Right ventricle myocardium inferior (tissue), 1 donor: ENCODE data around the gene CAMTA1. TPM values are rescaled to one million over a fixed set of nuclear protein-coding genes. Genes with fewer than 3 reads are reported as not detected.

Experiments
- ATAC-seq: fragments of 200-7000 bp; cut with Tn5 transposase; one replicate; pipeline ENCODE4 v1.9.1; 2020; ENCODE audit warnings: mild to moderate bottlenecking, moderate library complexity
- DNase-seq: peaks from one replicate; pipeline ENCODE4 v3.0.0; 2021; ENCODE audit errors: missing footprints
- intact Hi-C: fragments of 100-400 bp; cut with DNase I; formaldehyde crosslinking; loops from one replicate; pipeline ENCODE4 v1.11.0; 2022
- total RNA-seq: library from RNA; stranded (reverse); fragmentation: NEBNext Ultra II Directional; extraction: Animal tissue kit (Norgen Biotek cat#: 25700); gene quantifications from one replicate; pipeline ENCODE4 v1.2.1, GENCODE V29; 2021
- donor health status: DM: no; HTN: yes; CAD: no; lungs with severe emphysema.

The CAMTA1 gene
- total RNA-seq, 1 donor from 2014 or later: 159 TPM

DNA sequence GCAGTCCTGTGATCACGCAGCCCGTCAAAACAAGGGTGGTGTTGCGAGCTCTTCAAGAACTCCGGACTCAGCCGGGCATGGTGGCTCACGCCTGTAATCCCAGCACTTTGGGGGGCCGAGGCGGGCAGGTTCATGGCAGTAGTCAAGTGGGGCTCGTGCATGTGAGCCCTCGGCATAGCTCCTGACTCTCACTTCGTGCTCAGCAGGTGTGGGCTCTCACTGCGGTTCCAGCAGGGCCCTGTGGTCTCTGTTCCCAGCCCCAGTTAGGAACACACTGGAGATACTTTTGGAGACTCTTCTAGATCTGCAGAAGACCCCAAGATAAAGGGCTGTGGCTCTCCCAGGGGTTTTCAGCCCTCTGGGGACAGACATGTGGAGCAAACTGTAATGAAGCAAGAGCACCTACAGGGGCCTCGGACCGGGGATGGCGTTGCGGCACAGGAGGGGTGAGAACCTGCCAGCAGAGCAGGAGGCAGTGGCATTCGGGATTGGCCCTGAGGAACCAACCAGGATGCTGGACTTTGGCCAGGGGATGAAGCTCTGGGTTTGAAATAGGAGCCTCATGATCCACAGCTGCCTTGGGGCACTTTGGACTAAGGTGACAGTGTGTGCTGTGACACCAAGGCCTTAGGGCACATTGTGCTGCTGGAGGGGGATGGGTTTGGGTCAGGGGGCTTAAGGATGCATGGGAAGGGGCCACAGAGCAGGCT lies 443.2 kb downstream of the CAMTA1 start:
- ATAC-seq (no peak), DNase-seq (no peak)
- intact Hi-C loops: no loop called here

DNA sequence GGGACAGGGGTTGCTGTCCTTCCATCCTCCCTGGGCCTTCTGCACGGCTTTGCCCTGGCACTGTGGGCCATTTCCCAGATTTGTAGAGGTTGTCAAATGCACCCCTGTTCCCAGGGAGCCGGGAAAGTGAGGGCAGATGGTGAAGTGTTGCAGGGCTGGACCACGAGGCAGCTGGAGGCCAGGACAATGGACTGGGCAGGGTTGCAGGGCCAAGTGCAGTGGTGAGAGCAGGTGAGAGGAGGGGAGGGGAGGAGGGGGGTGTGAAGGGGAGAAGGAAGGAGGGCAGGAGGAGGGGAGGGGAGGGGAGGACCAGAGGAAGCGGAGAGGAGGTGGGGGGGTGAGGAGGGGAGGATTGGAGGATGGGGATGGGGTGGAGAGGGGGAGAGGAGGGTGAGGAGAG lies 443.9 kb downstream of the CAMTA1 start:
- DNase-seq (no peak), ATAC-seq (no peak)
- intact Hi-C loops: no loop called here

DNA sequence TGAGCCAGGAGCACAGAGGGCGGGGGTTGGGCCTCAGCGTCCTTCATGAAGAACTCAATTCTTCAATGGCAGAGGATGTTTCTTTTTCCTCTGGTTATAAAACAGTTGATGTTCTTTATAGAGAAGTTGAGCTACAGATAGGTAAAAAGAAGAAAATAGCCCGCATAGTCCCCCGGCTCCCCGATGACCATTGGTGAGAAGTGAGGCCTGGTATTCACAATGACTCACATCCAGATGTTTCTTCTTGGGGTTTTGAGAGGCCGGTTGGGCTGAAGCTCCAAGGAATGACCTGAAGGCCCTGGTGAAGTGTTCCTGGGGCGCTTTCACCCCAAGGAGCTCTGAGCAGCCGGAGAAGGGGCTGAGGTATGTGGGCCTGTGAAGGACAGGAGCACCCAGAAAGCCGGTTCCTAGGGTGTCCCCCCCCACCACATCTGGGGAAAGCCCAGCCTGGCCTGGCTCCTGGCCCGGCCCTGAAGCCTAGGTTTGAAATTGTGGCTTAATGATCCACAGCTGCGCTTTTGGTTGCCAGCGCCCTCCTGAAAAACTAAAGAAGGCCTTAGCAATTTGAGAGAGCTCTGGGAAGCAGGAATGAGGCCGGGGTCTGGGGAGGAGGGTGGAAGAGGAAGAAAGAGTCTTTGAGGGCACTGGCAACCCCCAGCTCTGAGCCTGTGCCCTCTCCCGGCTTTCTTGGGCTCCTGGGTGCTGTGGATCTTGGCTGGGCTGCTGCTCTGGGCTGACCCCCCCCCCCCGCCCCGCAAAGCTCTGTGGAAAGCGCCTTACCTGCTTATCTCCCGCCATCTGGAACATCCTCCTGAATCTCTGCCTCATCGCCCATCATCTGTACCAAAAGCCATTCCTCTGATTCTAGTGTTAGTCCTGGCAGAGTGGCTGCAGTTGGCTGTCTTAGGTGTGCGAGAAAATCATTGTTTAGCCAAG lies 444.7 kb downstream of the CAMTA1 start:
- DNase-seq: no peak
- intact Hi-C loops: no loop called here
- no peak for ATAC-seq

DNA sequence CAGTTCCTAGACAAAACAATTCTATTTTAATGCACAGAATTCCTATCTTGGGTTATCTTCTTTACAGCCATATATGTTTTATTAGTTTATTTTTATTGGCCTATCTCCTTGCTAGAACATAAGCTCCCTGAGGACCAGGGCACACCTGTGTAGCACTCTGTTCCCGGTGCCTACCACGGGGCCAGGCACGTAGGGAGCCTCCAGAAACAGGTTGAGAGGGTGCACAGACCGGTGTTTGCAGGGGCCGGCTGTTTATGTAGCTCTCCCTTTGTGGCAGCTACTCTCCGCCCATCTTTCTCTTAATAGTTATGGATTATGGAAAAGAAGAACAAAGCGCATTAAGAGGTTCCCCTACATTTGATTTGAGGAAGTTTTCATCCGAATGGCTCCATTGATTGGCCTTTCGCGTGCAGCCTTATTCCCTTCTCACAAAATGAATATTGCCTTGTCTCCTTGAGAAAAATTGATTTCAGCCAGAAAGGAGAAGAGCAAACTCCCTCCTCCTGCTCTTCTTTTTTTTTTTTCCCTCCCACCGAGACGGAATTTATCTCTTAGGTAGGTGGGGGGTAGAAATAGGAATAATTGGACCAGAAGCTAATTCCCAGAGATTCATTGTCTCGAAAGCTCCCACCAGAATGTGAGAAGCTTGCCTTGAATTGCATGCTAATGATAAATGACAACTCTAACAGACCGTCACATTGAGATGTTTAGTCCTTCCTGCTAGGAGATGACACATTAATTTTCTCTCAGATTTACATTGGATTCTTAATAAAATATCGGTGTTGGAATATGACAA lies 447.4 kb downstream of the CAMTA1 start:
- DNase-seq (no peak), ATAC-seq (no peak)
- intact Hi-C loops: no loop called here

DNA sequence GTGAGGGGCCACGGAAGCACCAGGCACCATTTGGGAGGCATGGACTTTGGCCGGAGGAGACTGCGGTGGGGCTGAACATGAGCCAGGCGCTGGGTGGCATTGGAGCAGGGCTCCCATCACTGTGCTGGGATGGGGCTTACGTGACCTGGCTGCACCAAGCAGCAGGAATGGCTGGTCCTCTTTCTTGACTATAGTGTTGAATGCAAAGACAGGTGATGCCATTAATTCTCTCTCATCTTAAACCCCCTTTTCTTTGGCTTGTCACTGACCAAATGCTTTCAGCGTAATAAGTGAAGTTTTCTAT lies 447.9 kb downstream of the CAMTA1 start:
- ATAC-seq (no peak), DNase-seq (no peak)
- intact Hi-C loops: no loop called here

DNA sequence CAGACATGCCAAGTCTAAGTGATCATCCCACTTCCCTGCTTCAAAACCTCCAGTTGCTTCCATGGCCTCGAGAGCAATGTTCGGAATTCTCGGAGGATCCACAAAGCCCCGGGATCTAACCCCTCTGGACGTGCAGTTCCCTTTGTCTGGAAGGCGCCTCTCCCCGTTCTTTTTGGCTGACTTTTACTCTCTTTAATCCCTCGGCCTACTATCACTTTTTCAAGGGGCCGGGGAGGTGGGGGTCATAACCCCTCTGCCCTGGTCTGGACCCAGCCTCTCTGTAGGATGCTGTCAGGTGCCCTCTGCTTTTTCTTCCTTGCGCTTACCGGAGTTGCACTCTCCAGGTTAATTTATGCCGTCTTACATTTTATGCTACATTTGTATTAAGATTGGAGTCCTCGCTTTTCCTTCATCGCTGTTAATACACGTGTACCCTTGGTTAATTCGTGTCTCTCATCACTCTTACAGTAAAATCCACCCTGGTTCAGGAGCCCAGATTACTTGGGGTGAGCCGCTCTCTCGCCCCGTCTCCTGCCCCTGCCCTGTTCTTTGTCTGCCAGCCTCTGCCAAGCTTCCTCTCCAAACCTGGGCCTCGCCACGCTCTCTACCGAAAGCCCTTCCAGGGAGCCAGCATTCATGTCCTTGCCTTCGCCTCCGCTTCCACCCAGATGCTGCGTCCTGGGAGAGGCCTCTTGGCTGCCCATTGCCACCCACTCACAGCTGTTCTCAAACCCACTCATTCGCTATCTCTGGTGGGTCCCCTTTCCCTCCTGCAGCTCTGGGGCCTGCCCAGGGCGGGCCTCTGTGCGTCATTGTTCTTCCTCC lies 448.6 kb downstream of the CAMTA1 start:
- intact Hi-C loops: no loop called here
- DNase-seq (no peak), ATAC-seq (no peak)

DNA sequence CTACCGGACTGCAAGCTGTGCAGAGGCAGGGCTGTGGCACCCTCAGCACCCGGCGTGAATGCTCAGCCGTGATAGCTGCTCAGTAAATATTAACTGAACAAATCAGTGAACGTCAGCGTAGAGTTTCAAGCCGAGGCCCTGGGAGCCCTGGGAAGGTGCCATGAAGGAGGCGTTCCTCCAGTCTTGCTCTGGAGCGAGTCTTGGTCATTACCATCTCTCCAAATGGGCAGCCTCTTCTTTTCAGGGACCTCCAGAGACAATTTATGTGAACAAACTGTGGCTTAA lies 449.2 kb downstream of the CAMTA1 start:
- DNase-seq: no peak
- intact Hi-C loops: no loop called here
- ATAC-seq: no peak

DNA sequence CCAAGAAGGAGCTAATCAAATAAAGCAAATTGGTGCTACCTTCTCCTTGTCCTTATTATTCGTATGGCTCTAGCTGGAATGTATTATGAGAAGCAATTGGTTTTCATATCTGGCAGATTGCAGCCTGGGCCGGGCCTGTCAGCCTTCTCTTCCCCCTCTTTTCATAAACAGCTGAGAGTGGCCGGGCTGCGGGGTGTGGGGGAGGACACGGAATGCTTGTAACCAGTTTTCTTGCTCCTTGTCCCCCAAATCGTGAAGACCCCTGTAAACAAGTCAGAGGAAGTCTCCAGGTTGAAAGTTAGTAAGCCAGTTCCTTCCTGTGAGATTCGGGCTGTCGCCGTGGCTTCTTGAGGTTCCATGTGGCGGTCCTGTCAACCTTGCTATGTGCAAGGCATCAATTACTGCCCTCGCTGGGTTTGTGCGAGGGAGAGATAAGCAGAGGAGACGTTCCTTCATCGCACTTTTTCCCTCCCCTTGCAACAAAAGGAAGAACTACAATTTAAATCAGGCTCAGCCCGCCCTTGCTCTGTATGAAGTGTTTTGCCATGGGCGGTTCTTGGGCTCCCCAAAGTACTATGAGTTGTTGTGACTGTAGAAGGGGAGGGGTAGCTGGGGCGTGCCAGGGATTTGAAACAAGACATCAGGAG lies 450.7 kb downstream of the CAMTA1 start:
- no peak for DNase-seq
- intact Hi-C loops: no loop called here
- no peak for ATAC-seq

DNA sequence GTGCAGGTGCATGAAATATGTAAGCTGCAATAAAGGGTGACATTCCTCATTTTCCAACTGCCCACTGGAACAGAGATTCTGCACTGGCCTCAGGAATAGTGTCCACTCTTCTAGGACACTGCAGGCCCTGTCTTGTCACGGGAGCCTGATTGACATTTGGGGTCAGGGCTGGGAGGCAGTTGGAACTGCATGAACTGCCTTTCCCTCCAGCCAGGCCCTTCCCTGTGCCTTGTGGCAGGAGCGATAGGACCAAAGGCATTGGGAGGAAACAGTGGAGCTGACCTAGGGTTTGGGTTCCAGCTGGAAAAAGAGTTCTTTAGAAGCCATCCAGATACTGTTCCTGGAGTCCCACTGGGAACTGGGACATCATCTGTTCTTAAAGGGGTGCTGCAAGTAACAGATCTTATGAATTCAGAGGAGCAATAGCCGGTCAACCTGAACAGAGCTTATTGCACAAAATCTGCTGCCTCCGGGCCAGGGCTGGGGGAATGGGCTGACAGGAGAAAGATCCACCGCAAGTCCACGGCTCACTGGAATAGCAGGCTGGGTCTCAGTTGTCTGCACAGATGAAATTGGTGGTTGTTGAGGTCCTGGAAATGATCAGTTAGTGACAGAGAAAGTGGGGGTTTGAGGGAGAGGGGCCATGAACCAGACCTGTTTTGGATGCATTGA lies 451.7 kb downstream of the CAMTA1 start:
- ATAC-seq (no peak), DNase-seq (no peak)
- intact Hi-C loops: no loop called here

DNA sequence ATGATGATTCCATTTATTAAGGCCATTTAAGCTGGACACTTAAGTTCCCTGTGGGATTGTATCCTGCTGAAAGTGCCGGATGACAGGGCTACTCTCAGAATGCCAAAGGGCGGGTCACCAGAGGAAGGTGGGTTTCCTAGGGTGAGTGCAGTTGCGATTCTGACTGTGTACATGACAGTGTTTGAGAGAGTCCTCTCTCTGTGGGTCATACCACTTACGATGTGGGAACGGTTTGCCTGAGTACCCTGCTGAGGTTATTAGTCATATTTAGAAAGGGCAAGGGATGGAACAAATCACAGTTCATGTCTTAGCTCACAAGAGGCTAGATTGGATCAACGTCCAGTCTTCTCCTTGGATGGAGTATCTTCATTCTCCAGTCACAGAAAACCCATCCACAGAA lies 461.9 kb downstream of the CAMTA1 start:
- intact Hi-C loops: no loop called here
- no peak for DNase-seq
- no peak for ATAC-seq

DNA sequence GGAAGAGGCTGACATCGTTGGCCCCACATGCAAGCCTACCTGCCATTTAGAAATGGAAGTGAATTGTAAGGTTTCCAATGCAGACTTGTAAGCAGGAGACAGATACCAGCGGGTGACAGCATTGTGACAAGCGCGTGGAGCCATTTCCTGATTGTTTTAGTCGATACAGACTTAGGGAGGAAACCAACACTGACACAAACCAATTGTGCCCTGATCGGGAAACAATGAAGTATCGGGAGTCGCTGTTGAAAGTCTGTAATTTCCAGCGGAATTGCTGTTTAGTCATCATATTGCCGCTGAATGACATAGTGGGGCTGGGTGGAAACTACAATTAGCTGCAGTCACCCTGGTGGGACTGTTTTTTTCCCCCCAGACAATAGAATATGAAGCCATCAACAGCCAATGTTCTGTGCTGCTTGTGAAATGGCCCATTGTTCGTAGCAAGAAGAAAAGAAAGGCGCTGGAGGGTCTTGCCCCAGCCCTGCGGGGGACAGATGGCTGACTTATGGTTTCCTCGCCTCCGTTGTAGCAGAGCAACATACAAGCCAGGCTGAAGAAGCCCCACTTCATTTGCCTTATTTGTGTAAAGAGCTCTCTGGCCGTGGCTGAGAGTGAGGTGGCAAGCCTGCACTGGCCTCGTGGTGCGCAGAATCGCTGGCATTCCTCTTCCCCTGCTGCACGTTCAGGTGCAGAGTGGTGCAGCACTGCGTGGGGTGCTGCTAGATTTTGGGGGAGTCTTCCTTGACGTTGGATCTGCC lies 462.7 kb downstream of the CAMTA1 start:
- intact Hi-C loops: no loop called here
- ATAC-seq: no peak
- no peak for DNase-seq

DNA sequence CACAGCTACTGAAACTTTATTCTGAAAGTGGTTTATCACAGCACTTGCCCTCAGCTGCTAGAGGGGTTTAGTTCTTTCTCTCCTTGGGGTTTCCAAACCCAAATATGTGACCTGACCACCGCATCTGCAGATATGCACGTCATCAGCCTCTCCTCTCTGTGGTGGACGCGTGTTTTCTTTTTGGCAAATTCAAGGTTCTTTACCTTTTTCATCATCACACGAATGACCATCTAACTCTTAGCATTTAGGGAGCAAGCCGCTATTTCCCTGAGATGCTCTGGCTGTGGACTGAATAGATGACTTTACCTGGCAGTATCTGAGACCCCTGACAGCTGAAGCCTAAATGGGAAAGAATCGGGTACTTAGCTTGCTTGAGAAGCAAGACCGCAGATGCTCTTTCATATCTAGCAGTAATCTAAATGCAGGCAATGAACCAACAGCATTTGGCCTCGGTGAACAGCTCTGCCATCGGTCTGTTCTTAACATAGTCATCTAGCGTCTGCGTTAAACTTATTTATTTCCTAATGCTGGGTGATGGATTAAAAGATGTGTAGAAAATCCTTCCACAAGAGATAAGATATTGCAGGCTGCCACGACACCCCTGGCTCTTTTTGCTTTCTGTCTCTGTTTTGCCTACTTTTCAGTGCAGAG lies 463.4 kb downstream of the CAMTA1 start:
- intact Hi-C loops: no loop called here
- no peak for DNase-seq
- no peak for ATAC-seq

DNA sequence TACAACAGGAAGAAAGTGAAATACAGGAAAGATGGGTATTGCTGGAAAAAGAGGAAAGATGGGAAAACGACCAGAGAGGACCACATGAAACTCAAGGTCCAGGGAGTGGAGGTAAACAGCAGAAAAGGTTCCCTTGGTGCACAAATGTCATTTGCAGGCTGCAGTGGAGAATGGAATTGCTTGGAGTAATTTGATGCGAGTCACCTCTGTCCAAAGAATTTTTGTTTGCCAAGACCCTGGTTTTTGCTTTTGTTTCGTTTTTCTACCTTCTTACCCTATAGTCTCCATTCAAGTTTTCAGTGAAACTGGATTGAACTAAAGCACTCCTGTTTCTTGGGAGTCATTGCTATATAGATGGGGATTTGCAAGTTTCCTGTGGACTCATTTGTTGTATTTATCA lies 464.3 kb downstream of the CAMTA1 start:
- intact Hi-C loops: no loop called here
- no peak for DNase-seq
- ATAC-seq: no peak

DNA sequence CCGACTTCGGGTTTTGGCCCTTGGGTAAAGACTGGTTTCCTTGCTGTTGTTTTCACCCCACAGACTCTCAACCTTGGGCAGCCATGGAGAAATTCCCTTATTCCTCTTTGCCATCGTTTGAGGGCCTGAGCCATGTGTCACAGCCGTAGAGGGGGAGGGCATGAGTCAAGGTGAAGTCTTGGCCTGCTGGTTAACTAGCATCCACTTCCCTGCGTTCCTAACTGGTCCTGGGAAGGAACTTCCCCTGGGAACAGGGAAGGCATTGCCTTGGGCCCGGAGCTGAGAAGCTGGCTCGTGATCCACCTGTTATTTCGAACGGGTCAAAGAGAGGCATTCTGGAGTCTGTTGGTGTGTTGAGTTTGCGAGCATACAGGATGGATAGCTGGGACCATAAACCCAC lies 464.9 kb downstream of the CAMTA1 start:
- ATAC-seq (no peak), DNase-seq (no peak)
- intact Hi-C loops: no loop called here

DNA sequence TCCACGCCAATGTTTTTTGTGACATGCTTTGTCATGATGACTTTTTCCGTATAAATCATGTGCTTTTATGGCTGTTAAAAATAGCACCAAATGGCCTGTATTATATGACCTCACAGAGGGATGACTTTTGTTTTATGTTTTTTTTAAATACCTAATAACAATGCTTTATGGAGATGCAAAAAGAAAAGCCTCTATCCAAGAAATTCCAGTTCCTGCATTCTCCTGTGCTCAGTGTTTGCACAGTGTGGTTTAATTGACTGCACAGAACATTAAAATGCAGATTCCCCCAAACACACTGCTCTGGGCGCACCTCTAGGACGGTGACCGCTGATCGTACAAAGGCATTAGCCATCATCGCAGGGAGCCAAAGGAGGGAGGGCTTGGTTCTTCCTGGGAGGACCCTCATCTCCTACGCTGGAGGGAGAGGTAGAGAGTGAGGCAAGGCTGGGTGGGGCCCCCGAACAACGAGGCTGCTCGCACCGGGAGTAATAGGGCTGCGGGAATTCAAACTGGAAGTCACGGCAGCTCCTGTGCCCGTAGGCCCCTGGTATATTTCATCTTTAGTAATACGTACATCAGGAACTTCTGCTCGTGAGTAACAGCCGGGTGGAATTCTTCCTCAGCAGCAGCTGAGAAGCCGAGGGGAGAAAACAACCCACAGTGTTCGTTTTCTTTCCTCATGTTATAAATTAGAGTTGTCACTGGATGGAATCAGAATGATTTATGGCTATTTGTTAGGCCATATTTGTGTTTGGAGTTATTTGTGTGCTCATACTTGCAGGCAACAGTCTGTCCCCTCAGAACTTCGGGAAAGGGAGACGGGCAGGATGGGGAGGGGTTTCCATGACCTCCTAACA lies 465.6 kb downstream of the CAMTA1 start:
- DNase-seq: no peak
- intact Hi-C loops: no loop called here
- ATAC-seq: no peak

DNA sequence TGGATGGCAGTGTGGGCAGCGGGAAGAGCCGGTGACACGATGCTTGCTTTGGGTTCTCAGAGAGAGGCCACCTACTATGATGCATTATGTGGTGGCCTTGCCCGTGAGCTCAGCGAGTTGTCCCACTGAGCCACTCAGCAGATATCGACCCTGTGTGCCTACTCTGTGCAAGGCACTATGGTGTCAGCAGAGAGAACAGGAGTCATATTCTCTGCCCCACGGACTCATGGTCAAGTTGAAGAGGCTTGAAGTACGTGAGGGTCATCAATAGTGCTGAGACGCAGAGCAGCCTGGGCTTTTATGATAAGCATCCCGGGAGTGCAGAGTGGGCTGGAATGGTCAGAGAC lies 466.2 kb downstream of the CAMTA1 start:
- DNase-seq (no peak), ATAC-seq (no peak)
- intact Hi-C loops: no loop called here
